Fibroblast of the aortic adventitia (primary cell): ENCODE measurements around the gene CLDN7. TPM values are rescaled to one million over a fixed set of nuclear protein-coding genes. Genes with fewer than 3 reads are reported as not detected.

Experiments
- DNase-seq: peaks from one replicate; pipeline ENCODE4 v3.0.0-alpha.2; 2010; ENCODE audit warnings: low read depth
- H3K4me3 ChIP-seq: 2 replicates; pipeline ENCODE4 v1.5.1; 2011; ENCODE audit warnings: low read depth, mild to moderate bottlenecking, control low read depth, low read length, moderate library complexity
- total RNA-seq: library from RNA; depleted of rRNA; stranded (reverse); fragments of >200 nt; gene quantifications from 2 replicates; pipeline ENCODE4 v1.2.3, GENCODE V29; 2012; ENCODE audit warnings: low replicate concordance
- TF ChIP-seq, protein P1 (sequence below): IDR thresholded peaks from 2 replicates; pipeline ENCODE4 v1.5.1; 2011; ENCODE audit warnings: mild to moderate bottlenecking, low read length, control low read depth, inconsistent platforms; ENCODE audit not compliant: insufficient read depth

The CLDN7 gene
- total RNA-seq, 1 donor, result 3.0 TPM

DNA sequence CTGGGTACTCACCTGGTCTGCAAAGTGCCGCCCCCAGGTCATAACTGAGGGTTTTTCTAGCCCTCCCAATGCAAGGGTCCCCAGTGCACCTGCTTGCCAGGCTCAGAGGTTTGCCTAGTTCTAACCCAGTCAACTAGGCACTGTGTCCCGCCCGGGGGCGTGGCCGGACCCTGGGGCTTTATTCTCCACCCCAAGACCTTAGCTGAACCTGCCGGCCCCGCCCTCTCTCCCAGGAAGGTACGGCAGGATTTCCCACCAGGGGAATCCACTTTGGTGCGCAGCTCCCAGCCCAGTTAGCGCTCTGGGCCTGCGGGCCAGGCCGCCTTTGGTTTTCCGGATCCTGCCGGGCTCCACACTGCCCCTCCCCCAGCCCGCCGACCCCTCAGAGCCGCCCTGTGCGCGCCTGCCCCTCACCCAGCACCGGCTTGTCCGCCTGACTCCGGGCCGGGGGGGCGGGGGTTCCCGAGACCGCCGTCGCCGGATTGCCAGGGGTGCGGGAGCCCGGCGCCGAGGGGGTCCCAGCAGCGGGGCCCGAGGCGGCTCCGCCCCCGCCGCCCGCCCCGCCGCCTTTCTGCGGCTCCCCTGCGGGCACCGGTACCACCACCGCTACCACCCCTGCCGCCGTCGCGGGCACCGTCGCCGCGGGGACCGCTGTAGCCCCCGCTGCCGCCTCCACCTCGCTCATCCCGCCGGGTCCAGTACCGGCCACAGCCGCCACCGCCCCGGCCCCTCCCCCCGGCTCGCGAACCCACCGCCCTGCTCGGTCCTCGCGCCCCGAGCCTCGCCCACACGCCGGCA is 31.7 kb upstream of the CLDN7 start:
- no peak overlapping the region for H3K4me3 ChIP-seq
- DNase-seq, result no peak
- TF ChIP-seq, protein P1, sequence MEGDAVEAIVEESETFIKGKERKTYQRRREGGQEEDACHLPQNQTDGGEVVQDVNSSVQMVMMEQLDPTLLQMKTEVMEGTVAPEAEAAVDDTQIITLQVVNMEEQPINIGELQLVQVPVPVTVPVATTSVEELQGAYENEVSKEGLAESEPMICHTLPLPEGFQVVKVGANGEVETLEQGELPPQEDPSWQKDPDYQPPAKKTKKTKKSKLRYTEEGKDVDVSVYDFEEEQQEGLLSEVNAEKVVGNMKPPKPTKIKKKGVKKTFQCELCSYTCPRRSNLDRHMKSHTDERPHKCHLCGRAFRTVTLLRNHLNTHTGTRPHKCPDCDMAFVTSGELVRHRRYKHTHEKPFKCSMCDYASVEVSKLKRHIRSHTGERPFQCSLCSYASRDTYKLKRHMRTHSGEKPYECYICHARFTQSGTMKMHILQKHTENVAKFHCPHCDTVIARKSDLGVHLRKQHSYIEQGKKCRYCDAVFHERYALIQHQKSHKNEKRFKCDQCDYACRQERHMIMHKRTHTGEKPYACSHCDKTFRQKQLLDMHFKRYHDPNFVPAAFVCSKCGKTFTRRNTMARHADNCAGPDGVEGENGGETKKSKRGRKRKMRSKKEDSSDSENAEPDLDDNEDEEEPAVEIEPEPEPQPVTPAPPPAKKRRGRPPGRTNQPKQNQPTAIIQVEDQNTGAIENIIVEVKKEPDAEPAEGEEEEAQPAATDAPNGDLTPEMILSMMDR, result no peak

DNA sequence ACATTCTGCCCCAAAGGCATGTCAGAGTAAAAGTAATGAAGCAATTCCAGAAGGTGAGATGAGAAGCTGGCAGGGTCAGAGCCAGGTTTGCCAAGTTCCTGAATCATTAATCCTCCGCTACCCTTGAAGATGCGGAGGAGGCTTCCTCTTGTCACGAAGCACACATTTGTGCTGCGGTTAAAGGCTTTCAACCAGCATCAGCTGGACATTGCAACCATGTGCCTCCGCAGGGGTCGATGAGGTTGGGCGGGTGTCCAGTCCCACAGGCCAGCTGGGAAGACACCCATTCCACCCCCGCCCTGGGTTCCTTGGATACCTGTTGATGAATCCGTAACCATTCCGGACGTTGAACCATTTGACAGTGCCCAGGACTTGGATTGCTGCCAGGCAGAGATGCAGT is 30.9 kb upstream of the CLDN7 start:
- no peak overlapping the region for H3K4me3 ChIP-seq
- TF ChIP-seq, protein P1, result no peak
- no peak for DNase-seq

DNA sequence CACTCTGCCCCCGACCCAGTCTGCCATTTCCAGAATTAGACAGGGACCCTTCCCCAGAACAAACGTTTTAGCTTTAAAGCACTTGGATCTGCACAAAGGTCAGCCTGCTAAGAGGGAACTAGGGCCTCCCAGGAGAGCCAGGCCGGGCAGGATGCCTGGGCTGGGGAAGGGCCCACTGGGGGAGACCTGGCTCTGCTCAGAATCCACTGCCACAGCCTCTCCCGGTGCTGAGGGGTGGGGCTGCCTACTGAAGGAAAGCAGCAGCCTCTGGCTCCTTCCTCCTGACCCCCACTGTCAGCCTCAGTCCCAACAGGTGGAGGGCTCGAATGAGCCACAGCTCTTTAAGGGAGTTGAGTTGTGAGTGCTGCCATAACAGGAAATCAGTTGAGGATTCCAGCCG is 30.5 kb upstream of the CLDN7 start:
- TF ChIP-seq, protein P1, result no peak
- H3K4me3 ChIP-seq, result no peak overlapping the region
- no peak for DNase-seq

DNA sequence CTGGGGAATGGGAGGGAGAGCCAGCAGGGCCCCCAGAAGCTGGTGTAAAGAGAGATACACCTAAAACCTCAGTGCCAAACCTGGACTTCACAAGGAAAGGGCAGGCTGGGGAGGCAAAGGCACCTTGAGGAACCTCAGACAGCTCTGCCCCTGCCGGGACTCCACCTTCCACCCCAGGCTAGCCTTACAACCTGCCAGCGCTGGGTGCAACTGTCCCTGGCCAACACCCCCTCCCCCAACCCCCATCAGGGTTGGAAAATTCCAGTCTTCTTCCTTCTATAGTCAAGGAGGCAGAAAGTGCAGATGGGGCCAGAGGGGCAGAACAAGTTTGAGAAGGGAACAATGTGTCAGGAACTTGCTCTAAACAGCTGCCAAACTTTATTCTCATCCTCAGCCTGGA is 29.9 kb upstream of the CLDN7 start:
- TF ChIP-seq, protein P1, result no peak
- no peak overlapping the region for H3K4me3 ChIP-seq
- DNase-seq, result no peak

DNA sequence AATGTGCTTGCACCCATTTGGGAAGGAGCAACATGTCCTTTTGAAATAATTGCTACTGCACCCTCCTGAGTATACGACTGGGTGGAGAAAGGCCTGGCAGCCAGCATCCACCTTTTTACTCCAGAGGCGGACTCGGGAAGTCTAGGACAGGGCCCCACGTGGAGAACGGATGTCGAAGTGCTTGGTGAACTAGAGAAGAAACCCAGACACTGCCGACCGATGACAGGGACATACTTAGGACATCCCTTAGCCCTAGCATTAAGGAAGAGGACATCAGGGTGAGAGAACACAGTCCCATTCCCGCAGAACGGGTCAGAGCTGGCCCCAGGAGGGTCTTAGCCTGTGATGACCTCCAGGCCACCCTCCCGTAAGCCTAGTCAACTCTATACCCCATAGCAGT is 28.4 kb upstream of the CLDN7 start:
- H3K4me3 ChIP-seq, result no peak overlapping the region
- TF ChIP-seq, protein P1, result no peak
- no peak for DNase-seq

DNA sequence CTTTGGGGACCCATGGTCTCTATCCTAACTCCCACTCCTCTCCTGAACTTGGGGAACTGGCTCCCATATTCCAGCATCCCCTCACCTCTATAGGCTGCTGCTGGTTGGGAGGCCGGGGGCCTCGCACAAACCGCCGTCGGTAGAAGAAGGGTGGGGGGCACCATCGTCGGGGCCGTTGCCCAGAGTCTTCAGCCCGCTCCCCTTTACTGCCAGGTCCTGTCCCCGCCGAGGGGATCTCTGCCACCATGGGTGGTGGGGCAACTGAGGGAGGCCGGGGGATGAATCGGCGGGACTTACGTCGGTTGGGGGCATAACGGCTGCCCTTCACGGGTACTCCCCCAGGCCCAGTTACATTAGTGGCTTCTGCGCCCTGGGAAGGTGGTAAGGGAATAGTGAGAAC is 27.9 kb upstream of the CLDN7 start:
- TF ChIP-seq, protein P1, result no peak
- H3K4me3 ChIP-seq, result no peak overlapping the region
- DNase-seq, result no peak
